GM08714 (cell line): Measurements from ENCODE around the gene SLC35A1.

Experiments
- H3K4me3 ChIP-seq: fragments of 200-500 bp; sonication (Bioruptor generic); 2 replicates; pipeline ENCODE4 v1.5.1; 2014; ENCODE audit warnings: mild to moderate bottlenecking, low read length, inconsistent platforms
- ZNF274 ChIP-seq: IDR thresholded peaks from 2 replicates; pipeline ENCODE4 v1.6.1; 2012; ENCODE audit warnings: mild to moderate bottlenecking, low read depth, low read length

Gene SLC35A1

DNA sequence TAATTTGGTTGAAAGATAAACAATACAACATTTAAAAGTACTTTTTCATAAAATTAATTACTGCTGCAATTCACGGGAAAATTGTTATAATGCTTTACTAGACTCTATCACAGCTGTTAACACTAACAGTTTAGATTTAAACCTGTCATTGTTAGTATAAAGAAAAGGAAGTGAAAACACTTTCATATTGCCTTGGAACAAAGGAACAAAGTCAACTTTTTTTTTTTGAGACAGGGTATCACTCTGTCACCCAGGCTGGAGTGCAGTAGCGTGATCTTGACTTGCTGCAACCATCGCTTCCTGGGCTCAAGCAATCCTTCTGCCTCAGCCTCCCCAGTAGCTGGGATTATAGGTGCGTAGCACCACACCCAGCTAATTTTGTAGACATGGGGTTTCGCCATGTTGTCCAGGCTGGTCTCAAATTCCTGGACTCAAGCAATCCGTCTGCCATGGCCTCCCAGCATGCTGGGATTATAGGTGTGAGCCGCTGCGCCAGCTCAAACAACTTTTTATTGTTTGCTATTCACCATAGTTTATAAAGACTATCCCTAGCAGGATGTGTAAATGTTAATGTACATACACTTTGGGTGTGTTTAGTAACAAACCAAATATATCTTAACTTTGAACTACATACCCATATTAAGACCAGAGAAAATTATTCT, 22.1 kb downstream of the SLC35A1 start:
- TF ChIP-seq ZNF274 = no peak
- H3K4me3 ChIP-seq = no peak overlapping the region

DNA sequence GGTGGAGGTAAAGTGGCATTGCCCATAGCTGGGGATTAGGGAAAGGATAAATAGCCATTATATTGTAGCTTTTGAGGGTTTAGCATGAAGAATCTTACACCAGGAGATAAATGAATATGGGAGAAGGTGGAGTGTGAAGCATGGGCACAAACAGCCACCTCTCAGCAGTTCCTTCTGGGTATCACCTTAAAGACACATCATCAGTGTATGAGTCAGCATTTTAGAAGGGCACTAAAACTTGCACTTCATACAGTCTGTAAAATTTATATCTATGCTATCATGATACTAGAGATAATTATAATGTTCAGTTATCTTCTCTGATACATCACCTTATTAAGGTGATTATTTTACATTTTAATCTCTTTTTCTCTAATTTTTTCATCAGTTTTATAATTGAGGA, 25.3 kb downstream of the SLC35A1 start:
- H3K4me3 ChIP-seq = no peak overlapping the region
- no peak for TF ChIP-seq ZNF274

DNA sequence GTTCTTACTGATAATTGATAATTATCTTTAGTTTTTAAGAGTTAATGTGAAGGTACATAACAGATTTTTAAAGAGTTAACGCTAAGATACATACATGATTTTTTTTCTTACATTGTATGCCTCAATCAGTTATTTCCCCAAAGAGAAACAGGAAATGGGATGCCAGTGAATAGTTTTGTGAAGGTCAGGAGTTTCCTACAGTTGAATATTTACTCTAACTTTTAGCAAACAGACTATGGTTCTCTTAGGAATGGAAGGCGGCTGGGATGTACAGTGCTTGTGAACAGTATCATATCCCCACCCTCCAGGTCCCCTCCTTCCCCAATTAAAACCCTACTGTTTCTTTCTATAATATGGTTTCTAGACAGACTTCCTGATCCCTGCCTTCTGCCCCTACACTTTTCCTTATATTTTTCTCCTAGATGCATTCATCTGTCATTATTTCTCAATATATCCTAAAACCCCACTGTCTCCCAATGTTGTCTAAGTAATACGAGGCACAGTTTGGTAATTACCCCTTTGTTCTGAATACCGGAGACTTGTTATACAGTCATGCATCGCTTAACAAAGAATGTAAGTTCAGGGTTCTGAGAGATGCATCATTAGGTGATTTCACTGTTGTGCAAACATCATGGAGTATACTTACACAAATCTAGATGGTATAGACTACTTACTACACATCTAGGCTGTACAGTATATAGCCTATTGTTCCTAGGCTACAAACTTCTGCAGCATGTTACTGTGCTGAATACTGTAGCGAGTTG, 29.2 kb downstream of the SLC35A1 start:
- TF ChIP-seq ZNF274 = no peak
- H3K4me3 ChIP-seq = no peak overlapping the region

DNA sequence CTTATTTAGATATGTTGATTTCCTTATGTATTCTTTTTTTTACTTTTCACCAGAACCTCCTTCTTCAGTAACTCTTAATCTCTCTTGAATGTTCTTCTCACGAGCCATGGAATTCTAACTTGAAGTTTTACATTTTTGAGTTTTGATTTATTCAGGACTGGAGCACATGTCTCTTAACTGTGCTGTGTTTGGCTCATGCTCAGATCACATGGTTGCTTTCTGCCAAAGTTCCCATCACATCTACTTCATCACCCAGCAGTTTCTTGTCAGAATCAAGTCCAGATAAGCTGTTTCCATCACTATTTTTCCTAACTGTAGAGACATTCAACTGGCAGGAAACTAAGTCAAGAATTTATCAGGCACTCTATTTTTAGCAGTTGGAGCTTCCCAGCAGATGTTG, 31.7 kb downstream of the SLC35A1 start:
- TF ChIP-seq ZNF274 = no peak
- H3K4me3 ChIP-seq = no peak overlapping the region

DNA sequence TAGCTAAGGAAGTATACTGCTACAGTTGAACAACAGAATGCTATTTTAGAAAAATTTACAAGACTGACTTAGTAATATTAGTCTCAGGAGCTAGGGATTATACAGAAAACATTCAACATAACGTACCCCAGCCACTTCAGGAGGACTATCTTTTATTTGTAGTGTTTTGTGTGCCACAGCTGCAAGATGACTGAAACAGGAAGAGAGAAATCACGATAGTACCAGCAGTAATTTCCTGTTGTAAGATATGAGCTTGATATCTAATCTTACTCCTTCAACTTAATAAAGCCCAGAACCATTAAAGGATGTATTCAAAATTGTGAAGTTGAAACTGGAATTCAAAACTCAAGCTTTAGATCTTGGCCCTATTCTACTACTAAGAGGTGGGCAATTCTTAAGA, 42.1 kb downstream of the SLC35A1 start:
- no peak overlapping the region for H3K4me3 ChIP-seq
- TF ChIP-seq ZNF274 = no peak

DNA sequence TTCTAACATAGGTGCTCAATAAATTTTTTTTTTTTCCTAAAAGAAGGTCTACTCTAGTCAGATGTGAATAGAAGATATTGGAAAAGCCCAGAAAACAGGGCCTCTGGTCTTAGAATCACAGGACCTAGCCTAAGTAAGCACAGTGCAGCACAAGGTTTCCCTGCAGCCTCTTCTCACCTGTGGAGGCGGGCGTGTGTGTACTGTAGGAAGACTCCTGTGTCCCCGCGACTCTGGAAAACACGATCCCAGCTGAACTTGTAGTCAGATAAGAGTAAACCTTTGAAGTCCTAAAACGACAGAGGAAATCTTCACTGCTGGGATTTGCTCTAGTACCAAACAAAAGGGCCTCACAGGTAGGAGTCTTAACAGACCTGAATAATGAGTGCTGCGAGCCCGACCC, 45.7 kb downstream of the SLC35A1 start:
- TF ChIP-seq ZNF274 = no peak
- no peak overlapping the region for H3K4me3 ChIP-seq

DNA sequence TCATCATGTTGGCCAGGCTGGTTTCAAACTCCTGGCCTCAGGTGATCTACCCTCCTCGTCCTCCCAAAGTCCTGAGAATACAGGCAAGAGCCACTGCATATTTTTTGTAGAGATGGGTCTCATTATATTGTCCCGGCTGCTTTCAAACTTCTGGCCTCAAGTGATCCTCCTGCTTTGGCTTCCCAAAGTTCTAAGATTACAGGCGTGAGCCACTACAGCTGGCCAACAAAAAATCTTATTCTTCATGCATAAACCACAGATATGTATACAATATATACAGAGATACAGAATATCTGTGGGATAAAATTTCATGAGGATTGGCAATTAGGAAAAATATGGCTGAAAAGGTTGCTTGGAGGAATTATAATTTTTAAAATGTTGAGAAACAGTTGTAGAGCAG, 49.9 kb downstream of the SLC35A1 start:
- TF ChIP-seq ZNF274 = no peak

DNA sequence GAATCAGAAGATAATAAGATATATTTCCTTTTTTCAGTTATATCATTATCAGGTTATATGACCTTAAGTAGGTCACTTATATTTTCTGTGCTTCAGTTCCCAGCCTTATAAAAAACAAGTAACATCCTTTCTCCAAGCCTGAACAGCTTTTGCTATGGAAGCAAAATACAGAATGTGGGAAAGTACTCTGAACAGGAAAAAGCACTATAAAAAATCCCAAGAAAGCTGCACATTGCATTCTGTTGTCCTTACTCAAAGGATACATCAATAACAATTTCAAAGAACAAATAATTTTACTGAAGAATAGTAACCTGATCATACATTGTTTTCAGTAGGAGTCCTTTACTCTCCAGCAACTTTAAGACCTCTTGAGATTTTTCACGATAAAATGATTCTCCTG, 56.4 kb downstream of the SLC35A1 start:
- no peak for TF ChIP-seq ZNF274
- no peak overlapping the region for H3K4me3 ChIP-seq

More for the DNA sequence above, 49.9 kb downstream of the SLC35A1 start:
- no peak overlapping the region for H3K4me3 ChIP-seq

DNA sequence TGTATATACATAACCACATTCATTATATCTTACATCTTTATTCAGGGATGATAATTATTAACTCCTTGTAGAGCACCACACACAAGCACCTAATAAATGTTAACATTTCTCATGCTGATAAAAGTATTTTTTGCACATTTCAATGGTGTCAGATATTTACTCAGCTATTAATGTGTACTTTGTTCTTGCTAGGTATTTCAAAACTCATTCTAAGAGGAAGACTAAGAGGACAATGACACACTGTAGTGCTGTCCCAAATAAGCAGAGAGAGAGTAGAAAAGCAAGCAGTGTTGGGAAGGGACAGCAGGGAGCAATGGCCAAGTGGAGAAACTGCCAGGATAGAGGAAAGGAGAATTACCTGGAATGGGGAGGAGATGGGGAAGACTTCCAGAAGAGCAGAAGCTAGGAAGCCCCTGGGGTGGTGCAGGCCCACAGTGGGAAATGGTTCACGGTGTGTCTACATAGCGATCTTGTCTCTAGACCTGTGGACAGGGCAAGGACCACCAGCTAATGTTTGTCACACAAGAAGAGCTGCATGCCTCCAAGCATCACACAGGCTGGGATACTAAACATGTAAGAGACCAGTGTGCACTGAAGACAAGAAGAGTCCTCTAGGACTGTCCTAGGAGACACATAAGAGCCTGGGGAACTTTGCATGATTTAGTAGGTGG, 61.7 kb downstream of the SLC35A1 start:
- TF ChIP-seq ZNF274 = no peak
- H3K4me3 ChIP-seq = no peak overlapping the region

DNA sequence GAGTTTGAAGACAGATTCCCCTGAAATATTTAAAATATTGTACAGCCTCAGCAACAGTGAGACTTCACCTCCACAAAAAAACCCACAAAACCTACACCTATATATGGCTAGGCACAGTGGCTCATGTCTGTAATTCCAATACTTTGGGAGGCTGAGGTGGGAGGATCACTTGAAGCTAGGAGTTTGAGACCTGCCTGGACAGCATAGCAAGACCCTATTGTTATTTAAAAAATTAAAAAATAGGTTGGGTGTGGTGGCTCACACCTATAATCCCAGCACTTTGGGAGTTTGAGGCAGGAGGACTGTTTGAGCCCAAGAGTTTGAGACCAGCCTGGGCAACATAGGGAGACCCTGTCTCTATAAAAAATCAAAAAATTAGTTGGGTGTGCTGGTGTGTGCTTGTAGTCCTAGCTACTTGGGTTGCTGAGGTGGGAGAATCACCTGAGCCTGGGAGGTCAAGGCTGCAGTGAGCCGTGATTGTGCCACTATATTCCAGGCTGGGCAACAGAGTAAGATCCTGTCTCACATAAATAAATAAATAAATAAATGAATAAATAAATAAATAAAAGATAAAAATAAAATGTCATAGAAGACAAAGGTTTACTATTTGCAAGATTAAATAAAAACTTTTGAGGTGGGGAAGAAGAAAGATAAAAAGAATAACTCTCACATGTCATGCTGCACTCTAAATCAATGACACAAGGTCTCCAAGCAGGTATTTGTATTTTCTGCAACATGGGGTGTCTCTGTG, 65.9 kb downstream of the SLC35A1 start:
- TF ChIP-seq ZNF274 = no peak

DNA sequence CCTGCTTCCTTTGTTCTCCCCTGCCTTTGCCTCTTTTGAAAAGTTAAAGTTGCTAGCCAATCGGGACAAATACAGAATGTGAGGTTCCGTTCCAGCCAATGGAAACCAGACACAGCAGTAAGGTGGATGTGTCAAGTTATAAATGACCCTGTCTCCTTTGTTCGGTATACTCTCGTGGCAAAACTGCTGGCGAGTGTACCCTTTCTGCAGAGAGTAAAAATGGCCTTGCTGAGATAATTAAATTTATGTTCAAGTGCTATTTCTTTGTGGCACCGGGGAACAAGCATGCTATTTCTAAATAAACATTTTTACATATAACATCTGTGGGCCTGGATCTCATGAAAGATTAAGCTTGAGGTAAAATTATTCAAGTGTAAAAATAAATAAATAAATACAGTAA, 66.8 kb downstream of the SLC35A1 start:
- H3K4me3 ChIP-seq = no peak overlapping the region
- TF ChIP-seq ZNF274 = no peak

More for the DNA sequence above, 65.9 kb downstream of the SLC35A1 start:
- H3K4me3 ChIP-seq = no peak overlapping the region

DNA sequence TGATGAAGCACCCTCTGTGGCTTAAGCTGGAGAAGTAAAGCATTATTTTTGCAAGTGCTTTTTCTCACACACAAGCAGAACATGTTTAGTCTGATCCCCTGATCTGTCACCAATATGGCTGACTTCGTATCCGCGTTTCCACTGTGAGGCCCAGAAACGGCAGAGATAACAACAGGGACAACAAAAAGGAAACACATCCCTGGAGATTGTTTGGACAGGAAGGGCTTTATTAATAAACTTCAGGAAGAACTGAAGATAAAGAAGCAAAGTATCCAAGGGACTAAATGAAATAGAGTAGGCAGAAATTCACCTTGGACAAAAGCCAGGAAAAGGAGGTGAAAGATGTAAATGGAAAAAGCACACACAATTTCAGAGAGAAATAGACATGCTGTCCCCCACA, 67.8 kb downstream of the SLC35A1 start:
- no peak overlapping the region for H3K4me3 ChIP-seq
- TF ChIP-seq ZNF274 = no peak

DNA sequence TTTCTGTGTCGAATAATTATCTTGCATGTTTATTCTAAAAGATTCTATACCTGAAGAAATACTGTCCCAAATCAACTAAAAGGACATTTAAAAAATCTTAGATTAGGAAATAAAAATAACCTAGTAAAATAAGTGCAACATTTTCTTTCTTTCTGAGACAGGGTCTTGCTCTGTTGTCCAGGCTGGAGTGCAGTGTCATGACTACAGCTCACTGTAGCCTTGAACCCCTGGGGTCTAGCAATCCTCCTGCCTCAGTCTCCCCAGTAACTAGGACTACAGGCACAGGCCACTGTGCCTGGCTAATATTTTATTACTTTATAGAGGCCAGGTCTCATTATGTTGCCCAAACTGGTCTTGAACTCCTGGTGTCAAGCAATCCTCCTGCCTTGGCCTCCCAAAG, 68.3 kb downstream of the SLC35A1 start:
- TF ChIP-seq ZNF274 = no peak

DNA sequence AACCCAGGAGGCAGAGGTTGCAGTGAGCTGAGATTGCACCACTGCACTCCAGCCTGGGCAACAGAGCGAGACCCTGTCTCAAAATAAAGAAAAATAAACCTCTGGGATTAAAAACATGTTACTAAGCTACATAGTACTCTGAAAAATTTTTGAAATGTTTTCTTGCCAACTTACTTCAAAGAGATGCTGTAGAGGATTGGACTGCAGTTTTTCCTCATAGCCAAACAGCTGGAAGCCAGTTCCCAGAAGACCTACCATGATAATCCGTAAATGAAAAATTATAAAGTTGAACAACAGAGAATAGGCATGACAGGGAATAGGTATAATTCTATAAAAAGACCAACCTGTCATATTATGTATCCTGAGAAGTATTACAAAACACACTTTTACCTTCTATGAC, 69.0 kb downstream of the SLC35A1 start:
- no peak overlapping the region for H3K4me3 ChIP-seq
- no peak for TF ChIP-seq ZNF274

More for the DNA sequence above, 68.3 kb downstream of the SLC35A1 start:
- H3K4me3 ChIP-seq = no peak overlapping the region
